WERI-Rb-1 (cell line): ENCODE results near the gene USP24.

Source experiments
- DNase-seq: peaks from one replicate; pipeline ENCODE4 v3.0.0-alpha.2; 2020
- H3K27ac ChIP-seq: fragments of 250-450 bp; sonication (Bioruptor Pico); 2 replicates; pipeline ENCODE4 v1.5.1; 2020; ENCODE audit warnings: mild to moderate bottlenecking, moderate library complexity
- H3K27me3 ChIP-seq: fragments of 250-450 bp; sonication (Bioruptor Pico); 2 replicates; pipeline ENCODE4 v1.5.1; 2021; ENCODE audit warnings: mild to moderate bottlenecking, low read depth, moderate library complexity; ENCODE audit not compliant: insufficient read depth, severe bottlenecking
- H3K36me3 ChIP-seq: fragments of 250-450 bp; sonication (Bioruptor Pico); 2 replicates; pipeline ENCODE4 v1.5.1; 2020; ENCODE audit warnings: mild to moderate bottlenecking, moderate library complexity
- H3K4me3 ChIP-seq: 2 replicates; pipeline ENCODE4 v1.5.1; 2011; ENCODE audit warnings: low read depth, mild to moderate bottlenecking, control low read depth, low read length
- H3K9me3 ChIP-seq: fragments of 250-450 bp; sonication (Bioruptor Pico); 2 replicates; pipeline ENCODE4 v1.5.1; 2021; ENCODE audit warnings: mild to moderate bottlenecking, moderate library complexity; ENCODE audit not compliant: severe bottlenecking
- TF ChIP-seq, protein P1 (sequence below): IDR thresholded peaks from 2 replicates; pipeline ENCODE4 v1.5.1; 2011; ENCODE audit warnings: low read depth, mild to moderate bottlenecking, control low read depth, inconsistent platforms, low read length

Gene USP24

DNA sequence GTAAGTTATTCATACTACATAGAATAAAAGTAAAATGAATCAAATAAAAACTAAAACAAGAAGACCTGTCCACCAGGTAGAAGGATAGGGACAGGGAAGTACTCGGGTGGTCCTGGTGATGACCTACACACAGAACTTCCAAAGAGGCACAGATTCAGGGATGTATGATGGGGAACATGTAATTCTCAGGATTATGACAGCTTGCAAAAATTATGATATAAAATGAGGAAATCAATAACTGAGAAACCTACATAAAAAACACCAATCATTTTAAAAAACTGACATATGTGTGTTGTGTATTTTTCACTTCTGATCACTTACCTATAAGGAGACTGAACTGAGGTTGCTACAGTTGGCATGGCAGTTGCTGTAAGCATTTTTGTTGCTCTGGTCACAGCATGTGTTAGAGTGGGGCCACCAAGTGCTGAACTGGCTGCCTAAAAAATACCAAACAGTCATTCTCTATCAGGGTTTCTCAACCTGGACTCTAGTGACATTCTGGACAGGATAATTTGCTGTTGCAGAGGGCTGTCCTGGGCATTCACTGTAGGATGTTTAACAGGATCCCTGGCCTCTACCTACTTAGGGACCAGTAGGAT, 73.8 kb downstream of the USP24 start:
- DNase-seq, result no peak
- Histone ChIP-seq H3K4me3 (no peak overlapping the region), H3K27ac (no peak overlapping the region), H3K36me3 (peaks cover 57% of the 10 kb centered on the region), H3K9me3 (no peaks in the 10 kb centered on the region), H3K27me3 (no peaks in the 10 kb centered on the region)
- TF ChIP-seq, protein P1, sequence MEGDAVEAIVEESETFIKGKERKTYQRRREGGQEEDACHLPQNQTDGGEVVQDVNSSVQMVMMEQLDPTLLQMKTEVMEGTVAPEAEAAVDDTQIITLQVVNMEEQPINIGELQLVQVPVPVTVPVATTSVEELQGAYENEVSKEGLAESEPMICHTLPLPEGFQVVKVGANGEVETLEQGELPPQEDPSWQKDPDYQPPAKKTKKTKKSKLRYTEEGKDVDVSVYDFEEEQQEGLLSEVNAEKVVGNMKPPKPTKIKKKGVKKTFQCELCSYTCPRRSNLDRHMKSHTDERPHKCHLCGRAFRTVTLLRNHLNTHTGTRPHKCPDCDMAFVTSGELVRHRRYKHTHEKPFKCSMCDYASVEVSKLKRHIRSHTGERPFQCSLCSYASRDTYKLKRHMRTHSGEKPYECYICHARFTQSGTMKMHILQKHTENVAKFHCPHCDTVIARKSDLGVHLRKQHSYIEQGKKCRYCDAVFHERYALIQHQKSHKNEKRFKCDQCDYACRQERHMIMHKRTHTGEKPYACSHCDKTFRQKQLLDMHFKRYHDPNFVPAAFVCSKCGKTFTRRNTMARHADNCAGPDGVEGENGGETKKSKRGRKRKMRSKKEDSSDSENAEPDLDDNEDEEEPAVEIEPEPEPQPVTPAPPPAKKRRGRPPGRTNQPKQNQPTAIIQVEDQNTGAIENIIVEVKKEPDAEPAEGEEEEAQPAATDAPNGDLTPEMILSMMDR, result no peak

DNA sequence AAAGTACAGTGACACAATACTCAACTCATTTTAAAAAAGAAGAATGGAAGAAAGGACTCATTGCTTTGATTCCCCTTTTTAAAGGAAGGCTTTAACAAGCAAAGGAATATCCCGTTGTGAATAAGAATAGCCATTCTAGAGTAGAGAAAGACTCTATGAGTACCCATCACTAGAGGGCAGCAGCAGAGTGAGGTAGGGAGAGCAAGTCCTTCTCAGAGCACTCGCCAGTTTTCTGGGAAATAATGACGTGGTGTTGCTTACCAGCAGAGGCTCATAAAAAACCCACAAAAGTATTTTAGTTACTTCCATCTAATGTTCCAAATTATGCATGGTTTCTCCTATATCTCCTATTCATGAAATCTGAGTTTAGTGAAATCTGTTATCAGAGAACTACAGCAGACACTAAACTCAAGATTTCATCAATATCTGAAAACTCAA, 74.6 kb downstream of the USP24 start:
- TF ChIP-seq, protein P1, result peak; percentile 73
- H3K27me3 ChIP-seq, result no peaks in the 10 kb centered on the region
- no peaks in the 10 kb centered on the region for H3K9me3 ChIP-seq
- no peak overlapping the region for H3K27ac ChIP-seq
- DNase-seq, result peak; percentile 64
- no peak overlapping the region for H3K4me3 ChIP-seq
- H3K36me3 ChIP-seq, result peaks cover 57% of the 10 kb centered on the region

DNA sequence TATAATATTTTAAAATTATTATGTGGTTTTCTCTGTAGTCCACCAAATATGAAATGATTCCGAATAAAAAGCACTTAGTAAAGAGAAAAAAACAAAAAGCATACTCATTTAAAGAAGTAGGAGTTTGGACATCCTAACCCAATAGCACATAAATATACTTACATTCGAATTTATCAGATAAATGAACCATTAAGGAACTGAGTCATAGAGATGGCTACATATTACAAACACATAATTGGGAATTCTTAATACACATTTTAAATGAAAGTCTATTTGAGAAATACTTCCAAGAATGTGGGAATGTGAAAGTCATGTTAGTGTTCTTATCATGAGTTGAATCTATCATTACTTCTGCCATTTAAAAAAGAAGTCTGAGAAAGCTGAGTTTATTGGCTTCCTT, 75.0 kb downstream of the USP24 start:
- peaks cover 58% of the 10 kb centered on the region for H3K36me3 ChIP-seq
- DNase-seq, result no peak
- TF ChIP-seq, protein P1, result no peak
- H3K4me3 ChIP-seq, result no peak overlapping the region
- H3K27ac ChIP-seq, result no peak overlapping the region
- H3K9me3 ChIP-seq, result no peaks in the 10 kb centered on the region
- H3K27me3 ChIP-seq, result no peaks in the 10 kb centered on the region

DNA sequence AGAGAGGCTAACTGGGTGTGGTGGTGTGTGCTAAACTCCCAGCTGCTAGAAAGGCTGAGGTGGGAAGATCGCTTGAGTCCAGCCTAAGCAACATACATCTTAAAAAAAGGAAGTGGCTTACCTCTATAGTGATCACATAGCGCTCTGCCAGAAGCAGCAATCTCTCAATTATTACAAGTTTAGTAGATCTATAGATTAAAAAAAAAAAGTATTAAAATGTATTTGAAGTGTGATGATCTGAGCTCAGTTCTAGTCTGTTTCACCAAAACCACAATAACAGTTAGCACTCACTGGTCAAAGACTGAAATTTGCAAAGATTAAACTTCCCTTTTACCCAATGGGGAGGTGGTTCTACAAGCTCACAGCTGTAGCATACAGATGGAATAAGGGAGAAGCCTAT, 76.3 kb downstream of the USP24 start:
- TF ChIP-seq, protein P1, result no peak
- Histone ChIP-seq H3K27me3 (no peaks in the 10 kb centered on the region), H3K9me3 (no peaks in the 10 kb centered on the region), H3K4me3 (no peak overlapping the region), H3K36me3 (peaks cover 53% of the 10 kb centered on the region), H3K27ac (no peak overlapping the region)
- DNase-seq, result no peak

DNA sequence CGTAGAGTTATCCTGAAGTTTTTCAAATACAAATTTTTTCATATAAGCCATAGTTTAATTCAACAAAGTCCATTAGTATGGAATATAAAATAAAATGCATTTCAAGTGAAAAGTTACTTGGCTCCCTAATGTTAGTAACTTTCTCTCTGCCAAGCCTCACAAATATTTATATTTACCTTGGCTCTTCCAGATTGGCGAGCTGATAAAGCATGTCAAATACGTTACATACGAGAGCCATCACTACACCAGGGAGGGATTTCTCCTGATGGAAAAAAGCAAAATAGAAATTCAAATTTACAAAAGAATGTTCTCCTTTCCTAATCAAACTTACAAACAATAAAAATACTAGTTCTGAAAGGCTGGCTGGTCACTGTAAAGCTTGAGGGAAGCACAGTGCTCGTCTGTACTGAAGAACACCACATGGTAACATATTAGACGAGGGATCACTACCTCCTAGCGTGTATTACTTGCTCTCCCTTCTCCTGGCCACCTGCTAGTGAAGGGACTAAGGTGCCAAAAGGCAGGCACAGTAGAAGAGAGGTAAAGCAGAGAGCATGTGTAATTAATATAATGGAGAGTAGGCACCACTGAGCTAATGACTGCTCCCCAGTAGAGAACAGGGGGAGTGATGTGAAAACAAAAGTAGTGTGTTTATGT, 80.9 kb downstream of the USP24 start:
- peaks cover 79% of the 10 kb centered on the region for H3K36me3 ChIP-seq

More for the DNA sequence above, 80.9 kb downstream of the USP24 start:
- H3K27ac ChIP-seq, result no peak overlapping the region
- TF ChIP-seq, protein P1, result no peak
- H3K9me3 ChIP-seq, result no peaks in the 10 kb centered on the region
- DNase-seq, result no peak
- no peaks in the 10 kb centered on the region for H3K27me3 ChIP-seq
- H3K4me3 ChIP-seq, result no peak overlapping the region
